Liver (tissue), 9 donors: ENCODE results near the gene ARHGEF28. TPM values are rescaled to one million over a fixed set of nuclear protein-coding genes. Genes with fewer than 3 reads are reported as not detected.

Source experiments
- DNase-seq: peaks from one replicate; pipeline ENCODE4 v3.0.0-alpha.2; 2017; ENCODE audit warnings: low spot score
- H3K27ac ChIP-seq, 2 donors: one replicate each; pipeline ENCODE4 v1.7.0; 2013; ENCODE audit warnings: inconsistent platforms in 2 of 2, low read length in 2 of 2, control low read depth in 1 of 2, low read depth in 1 of 2, mild to moderate bottlenecking in 1 of 2
- H3K27me3 ChIP-seq, 4 donors: one replicate each; pipeline versions ENCODE4 v1.6.1 to v1.7.0; 2013; ENCODE audit warnings: low read length in 3 of 4, inconsistent platforms in 1 of 4, mild to moderate bottlenecking in 1 of 4, moderate library complexity in 1 of 4; ENCODE audit not compliant: control insufficient read depth in 4 of 4, insufficient read depth in 4 of 4
- H3K36me3 ChIP-seq, 4 donors: one replicate each; pipeline versions ENCODE4 v1.6.1 to v1.7.0; 2013; ENCODE audit warnings: low read length in 3 of 4, mild to moderate bottlenecking in 3 of 4, low read depth in 1 of 4, moderate library complexity in 1 of 4; ENCODE audit not compliant: control insufficient read depth in 4 of 4, insufficient read depth in 3 of 4
- H3K4me1 ChIP-seq, 4 donors: one replicate each; pipeline versions ENCODE4 v1.6.1 to v1.7.0; 2013; ENCODE audit warnings: low read length in 3 of 4, mild to moderate bottlenecking in 3 of 4, moderate library complexity in 1 of 4; ENCODE audit not compliant: control insufficient read depth in 4 of 4, insufficient read depth in 4 of 4
- H3K4me3 ChIP-seq, 3 donors: one replicate each; pipeline versions ENCODE4 v1.6.1 to v1.7.0; 2013; ENCODE audit warnings: low read length in 3 of 3, control low read depth in 1 of 3, low read depth in 1 of 3, mild to moderate bottlenecking in 1 of 3
- H3K9ac ChIP-seq, 2 donors: one replicate each; pipeline ENCODE4 v1.7.0; 2013; ENCODE audit warnings: low read length in 2 of 2, mild to moderate bottlenecking in 2 of 2, moderate library complexity in 2 of 2, control low read depth in 1 of 2, low read depth in 1 of 2
- H3K9me3 ChIP-seq, 4 donors: one replicate each; pipeline versions ENCODE4 v1.6.1 to v1.7.0; 2013; ENCODE audit warnings: low read length in 3 of 4; ENCODE audit not compliant: control insufficient read depth in 4 of 4
- EGR1 ChIP-seq, 2 donors: IDR thresholded peaks; 2 replicates each; pipeline ENCODE4 v1.6.1; 2016 to 2018; ENCODE audit warnings: antibody characterized with exemption in 2 of 2, low read depth in 2 of 2
- FOXA1 ChIP-seq: IDR thresholded peaks from 2 replicates; pipeline ENCODE4 v1.6.1; 2016; ENCODE audit warnings: antibody characterized with exemption
- FOXA2 ChIP-seq: IDR thresholded peaks from 2 replicates; pipeline ENCODE4 v1.6.1; 2016; ENCODE audit warnings: antibody characterized with exemption
- GABPA ChIP-seq, 2 donors: IDR thresholded peaks in 1 of 2; conservative IDR thresholded peaks in 1 of 2; 2 replicates each; pipeline ENCODE4 v1.6.1; 2016; ENCODE audit warnings: antibody characterized with exemption in 2 of 2, mild to moderate bottlenecking in 1 of 2, moderate library complexity in 1 of 2
- HNF4A ChIP-seq, 2 donors: conservative IDR thresholded peaks; 2 replicates each; pipeline ENCODE4 v1.6.1; 2016; ENCODE audit warnings: antibody characterized with exemption in 2 of 2, mild to moderate bottlenecking in 2 of 2
- HNF4G ChIP-seq: IDR thresholded peaks from 2 replicates; pipeline ENCODE4 v1.6.1; 2016; ENCODE audit warnings: antibody characterized with exemption
- JUND ChIP-seq, 2 donors: IDR thresholded peaks; 2 replicates each; pipeline ENCODE4 v1.6.1; 2016; ENCODE audit warnings: antibody characterized with exemption in 2 of 2
- NR2F2 ChIP-seq: IDR thresholded peaks from 2 replicates; pipeline ENCODE4 v1.6.1; 2016; ENCODE audit warnings: antibody characterized with exemption
- RAD21 ChIP-seq, 2 donors: IDR thresholded peaks; 2 replicates each; pipeline ENCODE4 v1.6.1; 2016; ENCODE audit warnings: antibody characterized with exemption in 2 of 2, mild to moderate bottlenecking in 2 of 2
- RXRA ChIP-seq, 2 donors: IDR thresholded peaks; 2 replicates each; pipeline ENCODE4 v1.6.1; 2017 to 2018; ENCODE audit warnings: antibody characterized with exemption in 2 of 2, mild to moderate bottlenecking in 1 of 2
- SP1 ChIP-seq: IDR thresholded peaks from 2 replicates; pipeline ENCODE4 v1.6.1; 2018; ENCODE audit warnings: antibody characterized with exemption, mild to moderate bottlenecking
- TAF1 ChIP-seq: conservative IDR thresholded peaks from 2 replicates; pipeline ENCODE4 v1.6.1; 2016; ENCODE audit warnings: antibody characterized with exemption, mild to moderate bottlenecking
- YY1 ChIP-seq: IDR thresholded peaks from 2 replicates; pipeline ENCODE4 v1.6.1; 2016; ENCODE audit warnings: antibody characterized with exemption, mild to moderate bottlenecking
- WGBS: extraction: QIAGEN DNeasy Blood & Tissue Kit; methylation state at CpG from one replicate; pipeline ENCODE4 v1.1.7; 2013; 5-methylcytosine and 5-hydroxymethylcytosine counted together
- polyA plus RNA-seq, 2 donors: library from polyadenylated mRNA; stranded (reverse) in 1 of 2; unstranded in 1 of 2; fragments of 200-250 nt in 1 of 2; fragments of >200 nt in 1 of 2; fragmentation: Nextera tagmentation in 1 of 2; extraction: Ambion mirVana in 1 of 2; gene quantifications; one replicate each; pipeline versions ENCODE4 v1.2.1 to v1.2.3, GENCODE V29; 2013 to 2015
- total RNA-seq, 2 donors: library from RNA; depleted of rRNA; stranded (reverse); fragments of >200 nt; gene quantifications; one replicate each; pipeline ENCODE4 v1.2.3, GENCODE V29; 2014
- TF ChIP-seq, protein P1 (sequence below): IDR thresholded peaks from 2 replicates; pipeline ENCODE4 v1.6.1; 2016; ENCODE audit warnings: antibody characterized with exemption
- TF ChIP-seq, protein P2 (sequence below): IDR thresholded peaks from 2 replicates; pipeline ENCODE4 v1.6.1; 2016; ENCODE audit warnings: antibody characterized with exemption, mild to moderate bottlenecking
- TF ChIP-seq, protein P3 (sequence below): fragments of 150-350 bp; IDR thresholded peaks from 2 replicates; pipeline ENCODE4 v1.5.1; 2017; ENCODE audit warnings: improper control_type of control experiment, low read depth, low read length; ENCODE audit not compliant: missing input control
- TF ChIP-seq, protein P4 (sequence below): IDR thresholded peaks from 2 replicates; pipeline ENCODE4 v1.6.1; 2016; ENCODE audit warnings: antibody characterized with exemption
- TF ChIP-seq, protein P5 (sequence below): IDR thresholded peaks from 2 replicates; pipeline ENCODE4 v1.6.1; 2016; ENCODE audit warnings: antibody characterized with exemption
- donor health status: healthy.
- donor health status: healthy.
- donor health status: healthy.
- donor health status: healthy.
- donor health status: healthy.

Gene ARHGEF28
- total and polyA plus RNA-seq, 4 donors: 1.6 to 13.9 (median 3.6) TPM

DNA sequence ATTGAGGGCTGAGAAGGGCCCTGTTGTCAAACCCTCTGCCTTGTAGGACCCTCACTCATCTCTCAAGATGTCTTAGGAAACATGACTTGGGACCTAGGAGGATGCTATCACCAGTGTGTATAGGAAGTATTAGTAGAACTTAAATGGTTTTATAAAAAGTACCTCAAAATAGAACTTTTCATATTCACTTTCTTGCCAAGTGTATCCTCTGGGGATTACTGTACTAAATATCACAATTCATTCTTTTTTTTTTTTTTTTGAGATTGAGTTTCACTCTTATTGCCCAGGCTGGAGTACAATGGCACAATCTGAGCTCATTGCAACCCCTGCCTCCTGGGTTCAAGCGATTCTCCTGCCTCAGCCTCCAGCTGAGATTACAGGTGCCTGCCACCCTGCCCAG is 56.2 kb downstream of the ARHGEF28 start:
- H3K4me1 ChIP-seq: peaks cover 2 to 14% (median 12%) of the 10 kb centered on the region in 4 donors
- WGBS: 93% methylated on average over 1 of the region's 1 CpG
- no peak for DNase-seq
- H3K4me3 ChIP-seq: no peak overlapping the region
- H3K27ac ChIP-seq: no peak overlapping the region
- H3K36me3 ChIP-seq: no peaks in the 10 kb centered on the region
- no peaks in the 10 kb centered on the region for H3K9me3 ChIP-seq
- TF ChIP-seq RXRA (IDR thresholded peaks at IDR 0.05) (no peak), TAF1 (no peak), GABPA (IDR thresholded peaks at IDR 0.05 in 1 of 2, conservative IDR thresholded peaks at IDR 0.05 in 1 of 2) (no peak), YY1 (no peak), FOXA2 (no peak), EGR1 (IDR thresholded peaks at IDR 0.05; ENCODE audit: low read depth in 2 of 2) (no peak), RAD21 (IDR thresholded peaks at IDR 0.05) (no peak), FOXA1 (no peak), HNF4G (no peak), SP1 (no peak), HNF4A (conservative IDR thresholded peaks at IDR 0.05) (no peak), NR2F2 (no peak), JUND (IDR thresholded peaks at IDR 0.05) (no peak)
- TF ChIP-seq, protein P1, sequence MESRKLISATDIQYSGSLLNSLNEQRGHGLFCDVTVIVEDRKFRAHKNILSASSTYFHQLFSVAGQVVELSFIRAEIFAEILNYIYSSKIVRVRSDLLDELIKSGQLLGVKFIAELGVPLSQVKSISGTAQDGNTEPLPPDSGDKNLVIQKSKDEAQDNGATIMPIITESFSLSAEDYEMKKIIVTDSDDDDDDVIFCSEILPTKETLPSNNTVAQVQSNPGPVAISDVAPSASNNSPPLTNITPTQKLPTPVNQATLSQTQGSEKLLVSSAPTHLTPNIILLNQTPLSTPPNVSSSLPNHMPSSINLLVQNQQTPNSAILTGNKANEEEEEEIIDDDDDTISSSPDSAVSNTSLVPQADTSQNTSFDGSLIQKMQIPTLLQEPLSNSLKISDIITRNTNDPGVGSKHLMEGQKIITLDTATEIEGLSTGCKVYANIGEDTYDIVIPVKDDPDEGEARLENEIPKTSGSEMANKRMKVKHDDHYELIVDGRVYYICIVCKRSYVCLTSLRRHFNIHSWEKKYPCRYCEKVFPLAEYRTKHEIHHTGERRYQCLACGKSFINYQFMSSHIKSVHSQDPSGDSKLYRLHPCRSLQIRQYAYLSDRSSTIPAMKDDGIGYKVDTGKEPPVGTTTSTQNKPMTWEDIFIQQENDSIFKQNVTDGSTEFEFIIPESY: no peak
- TF ChIP-seq, protein P2, sequence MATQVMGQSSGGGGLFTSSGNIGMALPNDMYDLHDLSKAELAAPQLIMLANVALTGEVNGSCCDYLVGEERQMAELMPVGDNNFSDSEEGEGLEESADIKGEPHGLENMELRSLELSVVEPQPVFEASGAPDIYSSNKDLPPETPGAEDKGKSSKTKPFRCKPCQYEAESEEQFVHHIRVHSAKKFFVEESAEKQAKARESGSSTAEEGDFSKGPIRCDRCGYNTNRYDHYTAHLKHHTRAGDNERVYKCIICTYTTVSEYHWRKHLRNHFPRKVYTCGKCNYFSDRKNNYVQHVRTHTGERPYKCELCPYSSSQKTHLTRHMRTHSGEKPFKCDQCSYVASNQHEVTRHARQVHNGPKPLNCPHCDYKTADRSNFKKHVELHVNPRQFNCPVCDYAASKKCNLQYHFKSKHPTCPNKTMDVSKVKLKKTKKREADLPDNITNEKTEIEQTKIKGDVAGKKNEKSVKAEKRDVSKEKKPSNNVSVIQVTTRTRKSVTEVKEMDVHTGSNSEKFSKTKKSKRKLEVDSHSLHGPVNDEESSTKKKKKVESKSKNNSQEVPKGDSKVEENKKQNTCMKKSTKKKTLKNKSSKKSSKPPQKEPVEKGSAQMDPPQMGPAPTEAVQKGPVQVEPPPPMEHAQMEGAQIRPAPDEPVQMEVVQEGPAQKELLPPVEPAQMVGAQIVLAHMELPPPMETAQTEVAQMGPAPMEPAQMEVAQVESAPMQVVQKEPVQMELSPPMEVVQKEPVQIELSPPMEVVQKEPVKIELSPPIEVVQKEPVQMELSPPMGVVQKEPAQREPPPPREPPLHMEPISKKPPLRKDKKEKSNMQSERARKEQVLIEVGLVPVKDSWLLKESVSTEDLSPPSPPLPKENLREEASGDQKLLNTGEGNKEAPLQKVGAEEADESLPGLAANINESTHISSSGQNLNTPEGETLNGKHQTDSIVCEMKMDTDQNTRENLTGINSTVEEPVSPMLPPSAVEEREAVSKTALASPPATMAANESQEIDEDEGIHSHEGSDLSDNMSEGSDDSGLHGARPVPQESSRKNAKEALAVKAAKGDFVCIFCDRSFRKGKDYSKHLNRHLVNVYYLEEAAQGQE: no peak
- TF ChIP-seq, protein P3, sequence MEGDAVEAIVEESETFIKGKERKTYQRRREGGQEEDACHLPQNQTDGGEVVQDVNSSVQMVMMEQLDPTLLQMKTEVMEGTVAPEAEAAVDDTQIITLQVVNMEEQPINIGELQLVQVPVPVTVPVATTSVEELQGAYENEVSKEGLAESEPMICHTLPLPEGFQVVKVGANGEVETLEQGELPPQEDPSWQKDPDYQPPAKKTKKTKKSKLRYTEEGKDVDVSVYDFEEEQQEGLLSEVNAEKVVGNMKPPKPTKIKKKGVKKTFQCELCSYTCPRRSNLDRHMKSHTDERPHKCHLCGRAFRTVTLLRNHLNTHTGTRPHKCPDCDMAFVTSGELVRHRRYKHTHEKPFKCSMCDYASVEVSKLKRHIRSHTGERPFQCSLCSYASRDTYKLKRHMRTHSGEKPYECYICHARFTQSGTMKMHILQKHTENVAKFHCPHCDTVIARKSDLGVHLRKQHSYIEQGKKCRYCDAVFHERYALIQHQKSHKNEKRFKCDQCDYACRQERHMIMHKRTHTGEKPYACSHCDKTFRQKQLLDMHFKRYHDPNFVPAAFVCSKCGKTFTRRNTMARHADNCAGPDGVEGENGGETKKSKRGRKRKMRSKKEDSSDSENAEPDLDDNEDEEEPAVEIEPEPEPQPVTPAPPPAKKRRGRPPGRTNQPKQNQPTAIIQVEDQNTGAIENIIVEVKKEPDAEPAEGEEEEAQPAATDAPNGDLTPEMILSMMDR: no peak
- TF ChIP-seq, protein P4, sequence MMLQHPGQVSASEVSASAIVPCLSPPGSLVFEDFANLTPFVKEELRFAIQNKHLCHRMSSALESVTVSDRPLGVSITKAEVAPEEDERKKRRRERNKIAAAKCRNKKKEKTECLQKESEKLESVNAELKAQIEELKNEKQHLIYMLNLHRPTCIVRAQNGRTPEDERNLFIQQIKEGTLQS: no peak
- TF ChIP-seq, protein P5, sequence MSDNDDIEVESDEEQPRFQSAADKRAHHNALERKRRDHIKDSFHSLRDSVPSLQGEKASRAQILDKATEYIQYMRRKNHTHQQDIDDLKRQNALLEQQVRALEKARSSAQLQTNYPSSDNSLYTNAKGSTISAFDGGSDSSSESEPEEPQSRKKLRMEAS: no peak
- H3K9ac ChIP-seq: no peak overlapping the region
- no peaks in the 10 kb centered on the region for H3K27me3 ChIP-seq
